ENCODE data around the gene AK4.
"Not testable (repeated sequence)": the region's sequence is repeated elsewhere in the genome, so short reads cannot be mapped to it uniquely, and the experiment has no call there.

Gene AK4
- total RNA-seq = 0.24 to 6.4 (median 0.31) reads per million in 4 experiments

- not testable (repeated sequence) for DNase-seq
Measured at GRCh38 chr1:65148178-65148547, at the start of gene AK4. Gene AK4 (plus strand): TSS chr1:65148203. CDS start chr1:65148408, 205 bp downstream.

DNA sequence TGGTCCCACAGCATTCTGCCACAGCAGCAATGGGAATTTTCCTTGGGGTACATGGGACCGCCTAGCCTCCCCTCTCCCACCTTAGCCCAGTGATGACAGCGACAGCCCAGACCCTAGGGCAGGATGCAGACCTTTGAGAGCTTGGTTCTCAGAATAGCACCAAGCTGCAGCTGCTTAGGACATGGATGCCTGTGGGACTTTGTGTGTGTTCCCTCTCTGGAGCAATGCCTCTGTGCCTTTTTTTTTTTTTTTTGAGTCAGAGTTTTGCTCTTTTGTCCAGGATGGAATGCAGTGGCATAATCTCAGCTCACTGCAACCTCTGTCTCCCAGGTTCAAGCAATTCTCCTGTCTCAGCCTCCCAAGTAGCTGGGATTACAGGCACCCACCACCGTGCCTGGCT, 44.2 kb upstream of the AK4 start:
- no peak for DNase-seq

DNA sequence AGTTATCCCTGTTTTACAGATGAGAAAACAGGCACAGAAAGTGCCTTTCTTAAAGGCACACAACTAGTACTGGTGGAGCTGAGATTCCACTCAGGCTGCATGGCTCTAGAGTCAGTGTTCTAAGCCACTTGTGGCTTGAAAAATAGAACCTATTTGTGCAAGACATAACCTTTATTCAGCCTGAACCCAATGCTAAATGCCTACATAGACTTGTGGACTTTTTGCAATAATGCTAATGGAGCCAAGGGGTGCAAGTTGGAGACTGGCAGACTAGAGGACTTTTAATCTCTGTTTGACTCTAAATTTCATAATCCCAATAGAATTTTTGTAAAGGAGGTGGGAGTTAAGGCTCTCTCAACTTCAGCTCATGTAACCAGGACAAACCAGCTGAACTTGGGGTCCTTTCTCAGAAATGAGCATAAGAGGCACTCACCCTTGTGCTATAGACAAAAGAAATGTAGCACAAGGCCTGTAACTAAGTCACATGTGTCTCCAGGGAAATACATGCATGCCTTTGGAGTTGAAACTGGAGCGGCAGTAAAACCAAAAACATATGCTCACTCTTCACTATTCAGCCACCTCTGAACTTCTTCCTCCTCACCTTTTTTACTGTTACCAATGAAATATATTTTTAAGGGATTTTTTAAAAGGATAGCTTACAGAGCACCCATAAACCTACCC, 43.0 kb upstream of the AK4 start:
- no peak for DNase-seq

DNA sequence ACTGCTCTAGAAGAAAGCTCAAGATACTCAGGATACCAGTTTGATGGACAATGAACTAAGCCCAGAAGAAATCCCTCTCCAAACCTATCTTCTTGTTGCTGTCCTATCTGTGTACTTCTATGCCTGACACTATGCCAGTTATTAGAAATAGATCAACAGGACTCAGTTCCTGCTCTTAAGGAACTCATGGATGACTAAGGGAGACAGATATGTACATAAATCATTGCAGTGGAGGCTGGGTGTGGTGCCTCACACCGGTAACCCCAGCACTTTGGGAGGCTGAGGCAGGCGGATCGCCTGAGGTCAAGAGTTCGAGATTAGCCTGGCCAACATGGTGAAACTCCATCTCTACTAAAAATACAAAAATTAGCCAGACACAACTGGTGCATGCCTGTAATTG, 42.4 kb upstream of the AK4 start:
- no peak for DNase-seq

GRCh38 chr1:65108025-65108642, 39.9 kb upstream of the AK4 start:
- DNase-seq = no peak

- DNase-seq = no peak
Measured at GRCh38 chr1:65109487-65109886, 38.5 kb upstream of the AK4 start.

- no peak for DNase-seq
Measured at GRCh38 chr1:65112811-65113210, 35.2 kb upstream of the AK4 start.

DNA sequence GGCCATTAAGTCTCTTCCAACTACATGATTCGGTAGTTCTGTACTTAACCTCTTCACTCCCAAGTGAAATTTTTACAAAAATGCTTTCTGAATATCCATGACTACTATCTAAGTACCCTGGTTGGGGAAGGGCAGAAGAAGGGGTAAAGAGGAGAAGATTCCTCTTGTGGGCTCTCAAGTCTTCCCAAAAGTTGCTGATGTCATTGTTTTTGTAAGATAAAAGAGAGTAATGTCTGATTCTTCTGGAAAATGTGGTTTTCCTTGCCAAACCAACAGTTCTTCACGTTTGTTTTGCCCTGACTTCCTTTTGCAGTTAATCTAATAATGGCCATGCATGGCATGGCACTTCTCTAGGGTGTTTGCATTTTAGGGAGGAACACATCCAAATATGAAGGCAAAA, 34.7 kb upstream of the AK4 start:
- no peak for DNase-seq

GRCh38 chr1:65114322-65114721, 33.7 kb upstream of the AK4 start:
- DNase-seq = no peak

- no peak for DNase-seq
Measured at GRCh38 chr1:65119951-65120350, 28.1 kb upstream of the AK4 start.

DNA sequence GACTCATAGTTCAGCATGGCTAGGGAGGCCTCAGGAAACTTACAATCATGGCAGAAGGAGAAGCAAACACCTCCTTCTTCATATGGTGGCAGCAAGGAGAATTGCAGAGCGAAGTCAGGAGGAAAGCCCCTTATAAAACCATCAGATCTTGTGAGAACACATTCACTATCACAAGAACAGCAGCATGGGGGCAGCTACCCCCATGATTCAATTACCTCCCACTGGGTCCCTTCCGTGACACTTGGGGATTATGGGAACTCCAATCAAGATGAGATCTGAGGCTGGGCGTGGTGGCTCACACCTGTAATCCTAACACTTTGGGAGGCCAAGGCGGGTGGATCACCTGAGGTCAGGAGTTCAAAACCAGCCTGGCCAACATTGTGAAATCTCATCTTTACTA, 18.9 kb upstream of the AK4 start:
- not testable (repeated sequence) for DNase-seq

DNA sequence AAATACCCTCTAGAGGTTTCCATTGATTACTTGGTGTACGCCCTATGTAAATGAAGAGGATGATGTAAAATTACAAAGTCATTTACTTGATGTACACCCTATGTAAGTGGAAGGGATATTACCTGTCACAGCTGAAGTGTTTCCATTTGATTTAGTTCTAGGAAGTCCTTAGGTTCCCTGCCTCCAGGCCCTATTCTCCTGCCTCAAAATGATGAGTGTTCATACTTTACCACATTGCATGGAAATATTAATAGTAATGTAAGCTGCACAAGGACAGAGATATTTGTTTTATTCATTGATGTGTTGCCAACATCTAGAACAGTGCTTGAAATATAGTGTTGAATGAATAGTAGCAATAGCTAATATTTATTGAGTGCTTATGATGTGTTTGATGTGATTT, 9.5 kb upstream of the AK4 start:
- DNase-seq = no peak

DNA sequence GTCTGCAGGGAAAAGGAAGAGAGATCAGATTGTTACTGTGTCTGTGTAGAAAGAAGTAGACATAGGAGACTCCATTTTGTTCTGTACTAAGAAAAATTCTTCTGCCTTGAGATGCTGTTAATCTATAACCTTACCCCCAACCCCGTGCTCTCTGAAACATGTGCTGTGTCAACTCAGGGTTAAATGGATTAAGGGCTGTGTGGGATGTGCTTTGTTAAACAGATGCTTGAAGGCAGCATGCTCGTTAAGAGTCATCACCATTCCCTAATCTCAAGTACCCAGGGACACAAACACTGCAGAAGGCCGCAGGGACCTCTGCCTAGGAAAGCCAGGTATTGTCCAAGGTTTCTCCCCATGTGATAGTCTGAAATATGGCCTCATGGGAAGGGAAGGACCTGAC, 8.2 kb upstream of the AK4 start:
- not testable (repeated sequence) for DNase-seq

GRCh38 chr1:65141394-65141793, 6.6 kb upstream of the AK4 start:
- no peak for DNase-seq

DNA sequence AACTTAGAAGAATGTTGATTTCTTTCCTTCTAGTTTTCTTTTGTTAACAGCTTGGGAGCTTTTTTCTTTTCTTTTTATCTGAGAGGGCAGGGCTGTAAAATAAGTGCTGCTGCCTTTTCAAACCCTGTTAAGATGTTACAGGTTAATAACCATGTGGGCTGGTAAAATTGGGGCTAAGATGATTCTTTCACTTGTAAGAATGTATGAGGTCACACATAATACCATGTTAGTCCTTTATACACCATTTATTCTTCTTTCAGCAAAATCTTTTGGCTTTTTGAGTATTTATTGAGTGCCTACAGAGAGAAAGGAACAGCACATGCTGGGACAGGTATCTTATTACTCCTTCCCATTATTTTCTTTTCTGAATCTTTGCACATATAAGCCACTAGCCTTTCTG, 6.1 kb upstream of the AK4 start:
- DNase-seq = no peak

- DNase-seq = not testable (repeated sequence)
Measured at GRCh38 chr1:65143112-65143658, 4.8 kb upstream of the AK4 start.

- no peak for DNase-seq
Measured at GRCh38 chr1:65146908-65147423, 1.0 kb upstream of the AK4 start.

GRCh38 chr1:65147424-65148177, 402 bp upstream of the AK4 start:
- DNase-seq = no peak

- no peak for DNase-seq
Measured at GRCh38 chr1:65148548-65149350, 746 bp downstream of the AK4 start.

- no peak for DNase-seq
Measured at GRCh38 chr1:65149351-65150107, 1.5 kb downstream of the AK4 start.

DNA sequence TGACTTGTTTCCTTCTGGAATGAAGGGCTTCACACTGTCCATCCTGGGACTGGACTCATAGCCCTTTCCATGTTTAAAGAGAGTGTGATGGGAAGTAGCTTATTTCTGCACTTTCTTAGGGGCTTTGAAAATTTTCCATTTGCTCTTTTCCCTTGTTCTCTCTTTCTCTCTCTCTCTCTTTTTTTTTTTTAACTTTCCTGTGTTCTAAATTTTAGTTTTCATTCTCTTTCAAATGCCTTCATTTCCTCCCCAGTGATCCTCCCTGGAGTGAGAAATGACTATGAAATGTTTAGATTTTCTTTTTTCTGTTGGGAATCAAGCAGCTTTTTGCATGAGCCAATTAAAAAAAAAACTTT, 2.1 kb downstream of the AK4 start:
- DNase-seq = no peak
